ENCODE data around the gene SH3PXD2A. TPM values are rescaled to one million over a fixed set of nuclear protein-coding genes. Genes with fewer than 3 reads are reported as not detected.

SH3PXD2A gene
- total and polyA plus RNA-seq, 3 donors from 2014 or later, result 10.8 to 12.1 (median 12.0) TPM

GRCh38 chr10:103832806-103833205 lies 22.6 kb downstream of the SH3PXD2A start:
- 97 to 98% methylated on average over 2 of the region's 2 CpGs for WGBS, 2 donors
- peaks cover 29% of the 10 kb centered on the region for H3K4me1 ChIP-seq
- no peaks in the 10 kb centered on the region for H3K27me3 ChIP-seq
- H3K36me3 ChIP-seq (ENCODE audit: low read depth, missing control alignments), result no peaks in the 10 kb centered on the region
- no peaks in the 10 kb centered on the region for H3K9me3 ChIP-seq
- TF ChIP-seq POLR2A (IDR thresholded peaks at IDR 0.05), result no peak
- TF ChIP-seq CTCF (IDR thresholded peaks at IDR 0.05), result no peak
- H3K4me3 ChIP-seq, result no peak overlapping the region
- no peak for DNase-seq
- H3K27ac ChIP-seq, result no peak overlapping the region
- intact Hi-C loops (cut with DNase I; ENCODE audit: low total_unique reads), result no loop called here

DNA sequence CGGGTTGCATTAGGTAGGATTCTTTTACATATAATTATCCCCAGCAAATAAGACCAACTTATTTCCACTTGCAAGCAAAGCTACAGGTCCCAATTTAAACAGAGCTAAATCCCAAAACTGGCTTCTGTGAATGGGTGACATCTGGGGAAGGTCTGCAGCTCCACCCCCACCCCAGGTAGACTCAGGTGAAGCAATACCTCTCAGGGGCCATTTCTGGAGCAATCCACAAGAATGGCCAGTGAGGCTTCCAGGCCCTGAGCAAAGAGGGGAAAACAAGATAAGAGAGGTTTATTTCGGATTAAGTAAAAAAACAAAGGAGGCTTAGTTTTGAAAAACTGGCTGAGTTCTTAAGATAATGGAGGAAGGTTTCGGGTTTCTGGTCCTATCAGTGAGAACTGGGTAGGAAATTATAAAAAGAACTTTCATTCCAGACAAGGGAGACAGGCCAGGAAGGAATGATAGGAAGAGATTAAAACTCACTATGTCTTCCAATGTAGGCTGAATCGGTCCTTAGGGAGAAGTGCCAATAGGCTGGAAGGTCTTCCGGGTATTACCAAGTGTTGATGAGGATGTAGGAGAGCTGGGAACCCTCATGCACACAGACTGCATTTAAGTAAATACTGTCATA lies 25.4 kb downstream of the SH3PXD2A start:
- WGBS, 2 donors, result 31 to 49% methylated on average over 5 of the region's 5 CpGs
- no peak for TF ChIP-seq POLR2A (IDR thresholded peaks at IDR 0.05)
- TF ChIP-seq CTCF (IDR thresholded peaks at IDR 0.05), result no peak
- peaks cover 17% of the 10 kb centered on the region for H3K4me1 ChIP-seq
- no peak overlapping the region for H3K4me3 ChIP-seq
- intact Hi-C loops (cut with DNase I; ENCODE audit: low total_unique reads), result no loop called here
- H3K9me3 ChIP-seq, result no peaks in the 10 kb centered on the region
- H3K36me3 ChIP-seq (ENCODE audit: low read depth, missing control alignments), result no peaks in the 10 kb centered on the region
- no peak overlapping the region for H3K27ac ChIP-seq
- DNase-seq, result no peak
- H3K27me3 ChIP-seq, result no peaks in the 10 kb centered on the region

DNA sequence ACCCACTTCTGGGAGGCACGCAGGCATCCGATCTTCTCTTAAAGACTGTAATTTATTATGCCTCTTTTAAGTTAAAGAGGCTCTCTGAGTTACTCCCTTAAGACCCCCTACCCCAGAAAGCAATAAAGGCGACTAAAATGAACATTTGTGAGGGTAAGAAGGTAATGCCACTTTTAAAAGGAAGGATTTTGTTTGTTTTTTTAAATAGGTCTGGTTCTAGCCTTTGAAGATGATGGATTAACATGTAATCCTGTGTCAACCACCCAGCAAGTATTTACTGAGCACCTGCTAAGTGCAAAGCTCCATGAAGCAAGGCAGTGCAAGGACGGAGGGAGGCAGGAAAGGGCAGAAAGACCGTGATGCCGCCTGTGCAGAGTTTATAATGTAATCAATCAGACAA lies 26.1 kb downstream of the SH3PXD2A start:
- Histone ChIP-seq H3K27ac (no peak overlapping the region), H3K4me1 (peaks cover 10% of the 10 kb centered on the region), H3K36me3 (ENCODE audit: low read depth, missing control alignments) (no peaks in the 10 kb centered on the region), H3K27me3 (no peaks in the 10 kb centered on the region), H3K9me3 (no peaks in the 10 kb centered on the region), H3K4me3 (no peak overlapping the region)
- 80 to 91% methylated on average over 6 of the region's 6 CpGs for WGBS, 2 donors
- intact Hi-C loops (cut with DNase I; ENCODE audit: low total_unique reads), result no loop called here
- no peak for DNase-seq
- TF ChIP-seq POLR2A (IDR thresholded peaks at IDR 0.05), result no peak
- no peak for TF ChIP-seq CTCF (IDR thresholded peaks at IDR 0.05)

DNA sequence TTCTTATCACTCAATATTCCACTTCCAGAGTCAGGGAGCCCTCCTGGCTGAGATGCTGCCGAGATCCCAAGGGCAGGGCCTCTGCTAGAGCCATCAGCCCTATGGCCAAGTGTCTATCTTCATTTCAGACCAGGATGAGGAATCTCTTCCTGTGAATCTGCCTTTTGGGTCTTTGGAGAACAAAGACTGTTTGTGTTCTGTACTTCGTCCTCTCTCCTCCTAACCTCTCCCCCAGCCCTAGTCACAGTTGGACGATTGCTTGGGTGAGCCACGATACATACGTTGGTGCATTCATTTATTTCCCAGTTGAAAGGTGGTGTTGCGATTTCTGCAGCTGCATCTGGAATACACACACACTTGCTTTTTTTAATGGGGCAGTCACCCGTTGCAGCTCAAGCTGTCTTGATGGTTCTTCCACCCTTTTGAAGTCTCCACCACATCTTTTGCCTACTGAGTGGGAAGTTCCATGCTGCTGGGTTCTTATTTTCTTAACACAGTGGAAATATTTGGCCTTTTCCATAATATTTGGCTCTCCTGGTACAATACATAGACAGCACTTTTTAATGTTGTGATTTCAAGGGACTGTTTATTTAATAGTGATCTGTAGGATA lies 26.7 kb downstream of the SH3PXD2A start:
- no peaks in the 10 kb centered on the region for H3K9me3 ChIP-seq
- peaks cover 9% of the 10 kb centered on the region for H3K4me1 ChIP-seq
- 73 to 84% methylated on average over 7 of the region's 7 CpGs for WGBS, 2 donors
- H3K27me3 ChIP-seq, result no peaks in the 10 kb centered on the region
- intact Hi-C loops (cut with DNase I; ENCODE audit: low total_unique reads), result no loop called here
- no peak for DNase-seq
- no peak overlapping the region for H3K27ac ChIP-seq
- H3K36me3 ChIP-seq (ENCODE audit: low read depth, missing control alignments), result no peaks in the 10 kb centered on the region
- TF ChIP-seq CTCF (IDR thresholded peaks at IDR 0.05) (no peak), POLR2A (IDR thresholded peaks at IDR 0.05) (no peak)
- no peak overlapping the region for H3K4me3 ChIP-seq

GRCh38 chr10:103828107-103828506 lies 27.3 kb downstream of the SH3PXD2A start:
- TF ChIP-seq POLR2A (IDR thresholded peaks at IDR 0.05) (no peak), CTCF (IDR thresholded peaks at IDR 0.05) (no peak)
- DNase-seq, result no peak
- Histone ChIP-seq H3K36me3 (ENCODE audit: low read depth, missing control alignments) (no peaks in the 10 kb centered on the region), H3K4me1 (peaks cover 11% of the 10 kb centered on the region), H3K27ac (no peak overlapping the region), H3K27me3 (no peaks in the 10 kb centered on the region), H3K4me3 (no peak overlapping the region), H3K9me3 (no peaks in the 10 kb centered on the region)
- intact Hi-C loops (cut with DNase I; ENCODE audit: low total_unique reads), result no loop called here
- WGBS, 2 donors, result 89 to 98% methylated on average over 4 of the region's 4 CpGs
